Stimulated activated CD8-positive, alpha-beta memory T cell treated with anti-CD3 and anti-CD28 coated beads, Interleukin-7, amount 100 ng/mL, for 48 hours (primary cell): ENCODE data around the gene CAMK2N1.

Experiments
- DNase-seq, 2 donors: peaks; one replicate each; pipeline ENCODE4 v3.0.0-alpha.2; 2020; ENCODE audit warnings: low read depth in 1 of 2; ENCODE audit errors: extremely low read depth in 1 of 2

Gene CAMK2N1

GRCh38 chr1:20479840-20480239 is 6.2 kb downstream of the CAMK2N1 start:
- no peak for DNase-seq

GRCh38 chr1:20478057-20478635 is 7.9 kb downstream of the CAMK2N1 start:
- no peak for DNase-seq

GRCh38 chr1:20477348-20478056 is 8.5 kb downstream of the CAMK2N1 start:
- DNase-seq: no peak

GRCh38 chr1:20476265-20477038 is 9.6 kb downstream of the CAMK2N1 start:
- DNase-seq: no peak

GRCh38 chr1:20474996-20475395 is 11.0 kb downstream of the CAMK2N1 start:
- DNase-seq: no peak

GRCh38 chr1:20474333-20474975 is 11.6 kb downstream of the CAMK2N1 start:
- DNase-seq: no peak

- no peak for DNase-seq
Measured at GRCh38 chr1:20473894-20474293, 12.1 kb downstream of the CAMK2N1 start.

- no peak for DNase-seq
Measured at GRCh38 chr1:20472860-20473711, 12.9 kb downstream of the CAMK2N1 start.

- DNase-seq: no peak
Measured at GRCh38 chr1:20472121-20472520, 13.9 kb downstream of the CAMK2N1 start.

GRCh38 chr1:20470194-20470593 is 15.8 kb downstream of the CAMK2N1 start:
- no peak for DNase-seq

- DNase-seq: no peak
Measured at GRCh38 chr1:20469406-20470076, 16.5 kb downstream of the CAMK2N1 start.

GRCh38 chr1:20466273-20466672 is 19.7 kb downstream of the CAMK2N1 start:
- DNase-seq: peak in 1 of 2 donors; percentile 37

GRCh38 chr1:20465187-20465586 is 20.8 kb downstream of the CAMK2N1 start:
- no peak for DNase-seq

GRCh38 chr1:20463502-20463901 is 22.5 kb downstream of the CAMK2N1 start:
- no peak for DNase-seq

GRCh38 chr1:20462397-20462796 is 23.6 kb downstream of the CAMK2N1 start:
- no peak for DNase-seq

- no peak for DNase-seq
Measured at GRCh38 chr1:20458717-20459116, 27.3 kb downstream of the CAMK2N1 start.

- DNase-seq: no peak
Measured at GRCh38 chr1:20454004-20454403, 32.0 kb downstream of the CAMK2N1 start.

- DNase-seq: no peak
Measured at GRCh38 chr1:20449735-20450311, 36.2 kb downstream of the CAMK2N1 start.

- DNase-seq: no peak
Measured at GRCh38 chr1:20448671-20449071, 37.3 kb downstream of the CAMK2N1 start.

- no peak for DNase-seq
Measured at GRCh38 chr1:20447794-20448193, 38.2 kb downstream of the CAMK2N1 start.
